WTC11 (cell line): ENCODE results near the gene DEGS1. TPM values are rescaled to one million over a fixed set of nuclear protein-coding genes. Genes with fewer than 3 reads are reported as not detected.

Source experiments
- ATAC-seq: fragments of 200-7000 bp; cut with Tn5 transposase; 2 replicates; pipeline ENCODE4 v1.10.0; 2021; ENCODE audit warnings: mild to moderate bottlenecking, moderate library complexity
- CTCF ChIA-PET: fragments of 300-600 bp; sonication (Branson Sonifier 250); formaldehyde crosslinking; loops from one replicate; lab custom pipeline; 2021; ENCODE audit warnings: antibody characterized with exemption; lab: Charles Lee
- POLR2A ChIA-PET: fragments of 350-600 bp; sonication (Branson Sonifier 250); formaldehyde crosslinking; loops from one replicate; lab custom pipeline; 2021; ENCODE audit warnings: antibody characterized with exemption; lab: Charles Lee
- DNase-seq: peaks from one replicate; pipeline ENCODE4 v3.0.0; 2021; ENCODE audit warnings: low spot score
- H3K27ac Mint-ChIP-seq: 2 replicates; pipeline ENCODE4 v1.8.0; 2021; ENCODE audit warnings: mixed read lengths
- H3K27me3 Mint-ChIP-seq: 2 replicates; pipeline ENCODE4 v1.8.0; 2021; ENCODE audit warnings: low read depth, mild to moderate bottlenecking, moderate library complexity, mixed read lengths
- H3K36me3 Mint-ChIP-seq: 2 replicates; pipeline ENCODE4 v1.8.0; 2021; ENCODE audit warnings: mixed read lengths
- H3K4me1 Mint-ChIP-seq: 2 replicates; pipeline ENCODE4 v1.8.0; 2022; ENCODE audit warnings: mixed read lengths
- H3K4me3 Mint-ChIP-seq: 2 replicates; pipeline ENCODE4 v1.8.0; 2021; ENCODE audit warnings: mild to moderate bottlenecking, moderate library complexity, mixed read lengths
- H3K9me3 Mint-ChIP-seq: 2 replicates; pipeline ENCODE4 v1.8.0; 2021; ENCODE audit warnings: mixed read lengths
- ETV6 ChIP-seq: sonication (generic); formaldehyde crosslinking; IDR thresholded peaks from 2 replicates; pipeline ENCODE4 v1.8.1; 2022; ENCODE audit warnings: mild to moderate bottlenecking, missing genetic modification reagents
- FOXJ3 ChIP-seq: sonication (generic); formaldehyde crosslinking; IDR thresholded peaks from 2 replicates; pipeline ENCODE4 v1.9.0; 2021; ENCODE audit warnings: missing genetic modification reagents, mild to moderate bottlenecking, borderline replicate concordance
- FOXP1 ChIP-seq: sonication (generic); formaldehyde crosslinking; IDR thresholded peaks from 2 replicates; pipeline ENCODE4 v1.8.0; 2022; ENCODE audit warnings: missing genetic modification reagents, mild to moderate bottlenecking, moderate library complexity, borderline replicate concordance
- GTF2I ChIP-seq: fragments of 250-450 bp; sonication (Bioruptor Pico); conservative IDR thresholded peaks from 2 replicates; pipeline ENCODE4 v1.4.0; 2021; ENCODE audit warnings: mild to moderate bottlenecking
- IRF2 ChIP-seq: sonication (generic); formaldehyde crosslinking; IDR thresholded peaks from 2 replicates; pipeline ENCODE4 v1.8.0; 2022; ENCODE audit warnings: low read depth, missing genetic modification reagents, borderline replicate concordance
- NFYB ChIP-seq: sonication (generic); formaldehyde crosslinking; conservative IDR thresholded peaks from 2 replicates; pipeline ENCODE4 v1.8.0; 2022; ENCODE audit warnings: low read depth, missing genetic modification reagents
- NR1H2 ChIP-seq: sonication (generic); formaldehyde crosslinking; IDR thresholded peaks from 2 replicates; pipeline ENCODE4 v1.9.0; 2021; ENCODE audit warnings: mild to moderate bottlenecking, moderate library complexity, missing genetic modification reagents
- NR2C2 ChIP-seq: sonication (generic); formaldehyde crosslinking; IDR thresholded peaks from 2 replicates; pipeline ENCODE4 v1.8.0; 2022; ENCODE audit warnings: mild to moderate bottlenecking, missing genetic modification reagents
- NR3C1 ChIP-seq: sonication (generic); formaldehyde crosslinking; conservative IDR thresholded peaks from 2 replicates; pipeline ENCODE4 v1.8.1; 2023; ENCODE audit warnings: low read depth, mild to moderate bottlenecking, missing genetic modification reagents
- TEAD4 ChIP-seq: sonication (generic); formaldehyde crosslinking; IDR thresholded peaks from 2 replicates; pipeline ENCODE4 v1.8.0; 2022; ENCODE audit warnings: mild to moderate bottlenecking, missing genetic modification reagents
- ZBTB21 ChIP-seq: sonication (generic); formaldehyde crosslinking; IDR thresholded peaks from 2 replicates; pipeline ENCODE4 v1.8.1; 2023; ENCODE audit warnings: mild to moderate bottlenecking, missing genetic modification reagents, borderline replicate concordance
- ZNF416 ChIP-seq: fragments of 250-450 bp; sonication (Bioruptor Pico); IDR thresholded peaks from 2 replicates; pipeline ENCODE4 v1.9.0; 2021; ENCODE audit warnings: mild to moderate bottlenecking, inconsistent platforms
- total RNA-seq: library from RNA; stranded (reverse); gene quantifications from 3 replicates; pipeline ENCODE4 v1.2.3, GENCODE V29; 2021
- TF ChIP-seq, protein P1 (sequence below): sonication (generic); formaldehyde crosslinking; IDR thresholded peaks from 2 replicates; pipeline ENCODE4 v1.8.1; 2023; ENCODE audit warnings: mild to moderate bottlenecking, missing genetic modification reagents, moderate library complexity
- TF ChIP-seq, protein P2 (sequence below): sonication (generic); formaldehyde crosslinking; IDR thresholded peaks from 2 replicates; pipeline ENCODE4 v1.8.1; 2022; ENCODE audit warnings: missing genetic modification reagents, borderline replicate concordance
- TF ChIP-seq, protein P3 (sequence below): sonication (generic); formaldehyde crosslinking; IDR thresholded peaks from 2 replicates; pipeline ENCODE4 v1.8.1; 2023; ENCODE audit warnings: mild to moderate bottlenecking, missing genetic modification reagents, moderate library complexity
- TF ChIP-seq, protein P4 (sequence below): sonication (generic); formaldehyde crosslinking; IDR thresholded peaks from 2 replicates; pipeline ENCODE4 v1.8.0; 2023; ENCODE audit warnings: missing genetic modification reagents
- TF ChIP-seq, protein P5 (sequence below): fragments of 250-450 bp; sonication (Bioruptor Pico); IDR thresholded peaks from 2 replicates; pipeline ENCODE4 v1.9.0; 2021; ENCODE audit warnings: mild to moderate bottlenecking
- TF ChIP-seq, protein P6 (sequence below): sonication (generic); formaldehyde crosslinking; IDR thresholded peaks from 2 replicates; pipeline ENCODE4 v1.8.1; 2022; ENCODE audit warnings: mild to moderate bottlenecking, moderate library complexity, missing genetic modification reagents
- TF ChIP-seq, protein P7 (sequence below): fragments of 250-450 bp; sonication (Bioruptor Pico); IDR thresholded peaks from 2 replicates; pipeline ENCODE4 v1.8.0; 2021; ENCODE audit warnings: mild to moderate bottlenecking
- TF ChIP-seq, protein P8 (sequence below): sonication (generic); formaldehyde crosslinking; IDR thresholded peaks from 2 replicates; pipeline ENCODE4 v1.8.1; 2022; ENCODE audit warnings: mild to moderate bottlenecking, missing genetic modification reagents, moderate library complexity, borderline replicate concordance

DEGS1 gene
- total RNA-seq, 1 experiment from 2014 or later, result 30.7 TPM

DNA sequence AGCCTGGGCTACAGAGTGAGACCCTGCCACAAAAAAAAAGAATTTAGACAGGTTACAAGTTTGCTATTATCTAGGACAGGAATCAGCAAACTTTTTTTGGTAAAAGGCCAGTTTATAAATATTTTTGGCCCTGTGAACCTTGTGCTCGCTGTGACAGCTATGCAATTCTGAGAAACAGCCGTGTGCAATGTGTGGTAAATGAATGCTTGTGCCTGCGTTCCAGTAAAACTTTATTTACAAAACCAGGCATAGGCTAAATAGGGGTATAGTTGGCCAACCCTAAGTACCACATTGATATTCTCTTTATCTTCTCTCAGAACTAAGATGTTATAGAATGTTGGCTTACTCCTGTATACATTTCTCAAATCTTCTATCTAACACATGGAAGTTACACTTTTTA, 44.8 kb upstream of the DEGS1 start:
- Mint-ChIP-seq H3K9me3 (no peaks in the 10 kb centered on the region), H3K4me1 (no peaks in the 10 kb centered on the region), H3K27me3 (no peaks in the 10 kb centered on the region), H3K27ac (no peak overlapping the region), H3K4me3 (no peak overlapping the region), H3K36me3 (peaks cover 42% of the 10 kb centered on the region)
- ChIA-PET POLR2A (no interaction called here), CTCF (interaction anchor here (0.7 to 1.3 kb wide), 2 partner anchors 15 to 22 kb away, joined by 3 to 4 read pairs; no protein-coding TSS in a partner anchor)
- TF ChIP-seq, protein P1, sequence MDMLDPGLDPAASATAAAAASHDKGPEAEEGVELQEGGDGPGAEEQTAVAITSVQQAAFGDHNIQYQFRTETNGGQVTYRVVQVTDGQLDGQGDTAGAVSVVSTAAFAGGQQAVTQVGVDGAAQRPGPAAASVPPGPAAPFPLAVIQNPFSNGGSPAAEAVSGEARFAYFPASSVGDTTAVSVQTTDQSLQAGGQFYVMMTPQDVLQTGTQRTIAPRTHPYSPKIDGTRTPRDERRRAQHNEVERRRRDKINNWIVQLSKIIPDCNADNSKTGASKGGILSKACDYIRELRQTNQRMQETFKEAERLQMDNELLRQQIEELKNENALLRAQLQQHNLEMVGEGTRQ (CRISPR knock-in tag), result no peak
- no peak for TF ChIP-seq GTF2I (CRISPR knock-in tag)
- TF ChIP-seq, protein P2, sequence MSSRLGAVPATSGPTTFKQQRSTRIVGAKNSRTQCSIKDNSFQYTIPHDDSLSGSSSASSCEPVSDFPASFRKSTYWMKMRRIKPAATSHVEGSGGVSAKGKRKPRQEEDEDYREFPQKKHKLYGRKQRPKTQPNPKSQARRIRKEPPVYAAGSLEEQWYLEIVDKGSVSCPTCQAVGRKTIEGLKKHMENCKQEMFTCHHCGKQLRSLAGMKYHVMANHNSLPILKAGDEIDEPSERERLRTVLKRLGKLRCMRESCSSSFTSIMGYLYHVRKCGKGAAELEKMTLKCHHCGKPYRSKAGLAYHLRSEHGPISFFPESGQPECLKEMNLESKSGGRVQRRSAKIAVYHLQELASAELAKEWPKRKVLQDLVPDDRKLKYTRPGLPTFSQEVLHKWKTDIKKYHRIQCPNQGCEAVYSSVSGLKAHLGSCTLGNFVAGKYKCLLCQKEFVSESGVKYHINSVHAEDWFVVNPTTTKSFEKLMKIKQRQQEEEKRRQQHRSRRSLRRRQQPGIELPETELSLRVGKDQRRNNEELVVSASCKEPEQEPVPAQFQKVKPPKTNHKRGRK, result no peak
- TF ChIP-seq ZBTB21, result no peak
- TF ChIP-seq FOXJ3, result no peak
- TF ChIP-seq, protein P3, sequence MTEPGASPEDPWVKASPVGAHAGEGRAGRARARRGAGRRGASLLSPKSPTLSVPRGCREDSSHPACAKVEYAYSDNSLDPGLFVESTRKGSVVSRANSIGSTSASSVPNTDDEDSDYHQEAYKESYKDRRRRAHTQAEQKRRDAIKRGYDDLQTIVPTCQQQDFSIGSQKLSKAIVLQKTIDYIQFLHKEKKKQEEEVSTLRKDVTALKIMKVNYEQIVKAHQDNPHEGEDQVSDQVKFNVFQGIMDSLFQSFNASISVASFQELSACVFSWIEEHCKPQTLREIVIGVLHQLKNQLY (CRISPR knock-in tag), result no peak
- TF ChIP-seq ZNF416 (CRISPR knock-in tag), result no peak
- DNase-seq (no peak), ATAC-seq (no peak)

DNA sequence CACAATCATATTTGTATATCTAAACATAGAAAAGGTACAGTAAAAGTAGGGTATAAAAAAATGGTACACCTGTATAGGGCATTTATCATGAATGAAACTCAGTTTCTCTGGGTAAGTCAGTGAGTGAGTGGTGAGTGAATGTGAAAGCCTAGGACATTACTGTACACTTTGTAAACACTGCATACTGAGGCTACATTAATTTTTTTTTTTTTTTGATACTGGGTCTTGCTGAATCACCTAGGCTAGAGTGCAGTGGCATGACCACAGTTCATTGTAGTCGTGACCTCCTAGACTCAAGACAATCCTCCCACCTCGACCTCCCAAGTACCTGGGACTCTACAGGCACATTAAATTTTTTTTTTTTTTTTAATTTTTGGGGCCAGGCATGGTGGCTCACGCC, 41.3 kb upstream of the DEGS1 start:
- DNase-seq, result no peak
- no peak for ATAC-seq
- no peak overlapping the region for H3K27ac Mint-ChIP-seq
- H3K4me3 Mint-ChIP-seq, result no peak overlapping the region
- CTCF ChIA-PET, result no interaction called here
- H3K27me3 Mint-ChIP-seq, result no peaks in the 10 kb centered on the region
- H3K36me3 Mint-ChIP-seq, result peaks cover 45% of the 10 kb centered on the region
- TF ChIP-seq FOXJ3 (no peak), NR2C2 (CRISPR knock-in tag) (no peak), TEAD4 (no peak), ETV6 (no peak)
- TF ChIP-seq, protein P2, result no peak
- TF ChIP-seq, protein P4, sequence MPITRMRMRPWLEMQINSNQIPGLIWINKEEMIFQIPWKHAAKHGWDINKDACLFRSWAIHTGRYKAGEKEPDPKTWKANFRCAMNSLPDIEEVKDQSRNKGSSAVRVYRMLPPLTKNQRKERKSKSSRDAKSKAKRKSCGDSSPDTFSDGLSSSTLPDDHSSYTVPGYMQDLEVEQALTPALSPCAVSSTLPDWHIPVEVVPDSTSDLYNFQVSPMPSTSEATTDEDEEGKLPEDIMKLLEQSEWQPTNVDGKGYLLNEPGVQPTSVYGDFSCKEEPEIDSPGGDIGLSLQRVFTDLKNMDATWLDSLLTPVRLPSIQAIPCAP (CRISPR knock-in tag), result no peak
- TF ChIP-seq, protein P5, sequence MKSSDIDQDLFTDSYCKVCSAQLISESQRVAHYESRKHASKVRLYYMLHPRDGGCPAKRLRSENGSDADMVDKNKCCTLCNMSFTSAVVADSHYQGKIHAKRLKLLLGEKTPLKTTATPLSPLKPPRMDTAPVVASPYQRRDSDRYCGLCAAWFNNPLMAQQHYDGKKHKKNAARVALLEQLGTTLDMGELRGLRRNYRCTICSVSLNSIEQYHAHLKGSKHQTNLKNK, result no peak
- TF ChIP-seq, protein P3 (CRISPR knock-in tag), result no peak
- TF ChIP-seq, protein P6, sequence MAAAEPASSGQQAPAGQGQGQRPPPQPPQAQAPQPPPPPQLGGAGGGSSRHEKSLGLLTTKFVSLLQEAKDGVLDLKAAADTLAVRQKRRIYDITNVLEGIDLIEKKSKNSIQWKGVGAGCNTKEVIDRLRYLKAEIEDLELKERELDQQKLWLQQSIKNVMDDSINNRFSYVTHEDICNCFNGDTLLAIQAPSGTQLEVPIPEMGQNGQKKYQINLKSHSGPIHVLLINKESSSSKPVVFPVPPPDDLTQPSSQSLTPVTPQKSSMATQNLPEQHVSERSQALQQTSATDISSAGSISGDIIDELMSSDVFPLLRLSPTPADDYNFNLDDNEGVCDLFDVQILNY (CRISPR knock-in tag), result no peak
- TF ChIP-seq, all 79 proteins: peak for 0
- Mint-ChIP-seq H3K4me1 (no peaks in the 10 kb centered on the region), H3K9me3 (no peaks in the 10 kb centered on the region)
- POLR2A ChIA-PET, result no interaction called here

DNA sequence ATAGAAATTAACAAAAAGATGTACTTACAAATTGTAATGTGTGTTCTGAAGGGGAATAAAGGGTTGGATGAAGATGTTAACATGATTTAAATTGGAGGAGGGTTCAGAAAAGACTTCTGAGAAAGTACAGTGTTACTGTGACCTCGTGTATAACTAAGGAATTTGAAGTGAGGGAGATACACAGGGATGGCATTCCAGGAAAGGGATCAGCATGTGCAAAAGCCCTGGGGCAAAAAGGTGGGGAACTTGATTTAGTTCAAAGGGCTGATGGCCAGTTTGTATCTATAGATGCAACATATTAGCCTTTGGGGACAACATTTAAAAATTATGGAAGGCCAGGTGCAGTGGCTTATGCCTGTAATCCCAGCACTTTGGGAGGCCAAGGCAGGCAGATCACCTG, 33.3 kb upstream of the DEGS1 start:
- no peak overlapping the region for H3K27ac Mint-ChIP-seq
- TF ChIP-seq, protein P7, sequence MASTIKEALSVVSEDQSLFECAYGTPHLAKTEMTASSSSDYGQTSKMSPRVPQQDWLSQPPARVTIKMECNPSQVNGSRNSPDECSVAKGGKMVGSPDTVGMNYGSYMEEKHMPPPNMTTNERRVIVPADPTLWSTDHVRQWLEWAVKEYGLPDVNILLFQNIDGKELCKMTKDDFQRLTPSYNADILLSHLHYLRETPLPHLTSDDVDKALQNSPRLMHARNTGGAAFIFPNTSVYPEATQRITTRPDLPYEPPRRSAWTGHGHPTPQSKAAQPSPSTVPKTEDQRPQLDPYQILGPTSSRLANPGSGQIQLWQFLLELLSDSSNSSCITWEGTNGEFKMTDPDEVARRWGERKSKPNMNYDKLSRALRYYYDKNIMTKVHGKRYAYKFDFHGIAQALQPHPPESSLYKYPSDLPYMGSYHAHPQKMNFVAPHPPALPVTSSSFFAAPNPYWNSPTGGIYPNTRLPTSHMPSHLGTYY (CRISPR knock-in tag), result no peak
- no peak for TF ChIP-seq NFYB (CRISPR knock-in tag)
- no peak for TF ChIP-seq FOXP1 (CRISPR knock-in tag)
- TF ChIP-seq, protein P6 (CRISPR knock-in tag), result no peak
- TF ChIP-seq NR3C1 (CRISPR knock-in tag), result no peak
- TF ChIP-seq, protein P8, sequence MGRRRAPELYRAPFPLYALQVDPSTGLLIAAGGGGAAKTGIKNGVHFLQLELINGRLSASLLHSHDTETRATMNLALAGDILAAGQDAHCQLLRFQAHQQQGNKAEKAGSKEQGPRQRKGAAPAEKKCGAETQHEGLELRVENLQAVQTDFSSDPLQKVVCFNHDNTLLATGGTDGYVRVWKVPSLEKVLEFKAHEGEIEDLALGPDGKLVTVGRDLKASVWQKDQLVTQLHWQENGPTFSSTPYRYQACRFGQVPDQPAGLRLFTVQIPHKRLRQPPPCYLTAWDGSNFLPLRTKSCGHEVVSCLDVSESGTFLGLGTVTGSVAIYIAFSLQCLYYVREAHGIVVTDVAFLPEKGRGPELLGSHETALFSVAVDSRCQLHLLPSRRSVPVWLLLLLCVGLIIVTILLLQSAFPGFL, result no peak
- no peak for TF ChIP-seq NR1H2 (CRISPR knock-in tag)
- no peak for TF ChIP-seq GTF2I (CRISPR knock-in tag)
- no peak for TF ChIP-seq FOXJ3
- no peak for TF ChIP-seq IRF2

More for the DNA sequence above, 33.3 kb upstream of the DEGS1 start:
- H3K4me3 Mint-ChIP-seq, result no peak overlapping the region
- ChIA-PET CTCF (no interaction called here), POLR2A (no interaction called here)
- peaks cover 23% of the 10 kb centered on the region for H3K36me3 Mint-ChIP-seq
- H3K4me1 Mint-ChIP-seq, result no peaks in the 10 kb centered on the region
- no peak for ATAC-seq
- H3K27me3 Mint-ChIP-seq, result no peaks in the 10 kb centered on the region
- DNase-seq, result no peak
- H3K9me3 Mint-ChIP-seq, result no peaks in the 10 kb centered on the region
